ENCODE data around the gene PADI1.

PADI1 gene

GRCh38 chr1:17293681-17294425, 88.9 kb downstream of the PADI1 start:
- no peak overlapping the region for H3K4me3 ChIP-seq (ENCODE audit: control insufficient read depth, low read depth, low read length)
- DNase-seq (ENCODE audit: low read depth): no peak
- TF ChIP-seq CTCF (IDR thresholded peaks at IDR 0.05; ENCODE audit: control insufficient read depth, insufficient read depth, low read depth, low read length, missing control alignments): no peak

- H3K4me3 ChIP-seq (ENCODE audit: control insufficient read depth, low read depth, low read length): no peak overlapping the region
- no peak for TF ChIP-seq CTCF (IDR thresholded peaks at IDR 0.05; ENCODE audit: control insufficient read depth, insufficient read depth, low read depth, low read length, missing control alignments)
- no peak for DNase-seq (ENCODE audit: low read depth)
Observed at GRCh38 chr1:17295292-17295691, 90.4 kb downstream of the PADI1 start.

Data from AG09309 (cell line).